DND-41 (cell line): ENCODE data around the gene ZNF620.

Source experiments
- CTCF ChIP-seq: IDR thresholded peaks from 2 replicates; pipeline ENCODE4 v1.5.1; 2012; ENCODE audit warnings: borderline replicate concordance, low read length, moderate library complexity, mild to moderate bottlenecking; ENCODE audit not compliant: poor library complexity, severe bottlenecking; ENCODE audit errors: extremely low read depth
- EZH2 ChIP-seq: IDR thresholded peaks from 3 replicates; pipeline ENCODE4 v1.6.1; 2012; ENCODE audit warnings: borderline replicate concordance, low read depth, mild to moderate bottlenecking, moderate library complexity, low read length, inconsistent platforms; ENCODE audit not compliant: severe bottlenecking

DNA sequence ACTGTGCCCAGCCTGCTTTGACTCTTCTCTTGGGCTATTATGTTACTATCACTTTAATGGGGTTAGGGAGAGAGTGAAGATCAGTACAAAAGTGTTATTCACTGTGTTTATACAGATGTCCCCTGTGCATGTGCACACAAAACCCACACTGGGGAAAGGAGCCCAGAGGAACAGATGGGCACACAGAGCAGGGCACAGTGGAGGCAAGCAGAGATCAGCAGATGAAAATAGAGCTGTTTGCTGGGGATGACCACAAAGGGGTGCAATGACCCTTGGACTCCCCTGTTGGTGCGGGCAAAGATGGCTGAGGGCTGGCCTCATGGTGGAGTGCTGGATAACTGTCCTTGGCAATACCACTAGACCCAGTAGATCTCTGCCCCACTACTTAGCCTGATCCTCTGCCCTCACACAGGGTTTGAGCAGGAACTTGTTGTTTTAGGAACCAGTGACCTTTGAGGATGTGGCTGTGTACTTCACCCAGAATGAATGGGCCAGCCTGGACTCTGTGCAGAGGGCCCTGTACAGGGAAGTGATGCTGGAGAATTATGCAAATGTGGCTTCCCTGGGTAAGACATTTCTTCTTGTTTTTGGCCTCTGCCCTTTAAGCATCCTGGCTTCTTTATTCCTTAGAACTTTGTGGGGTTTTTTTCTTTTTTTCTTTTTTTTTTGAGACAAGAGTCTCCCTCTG, 5.3 kb downstream of the ZNF620 start:
- TF ChIP-seq CTCF (no peak), EZH2 (no peak)
